Bronchial epithelial cell (primary cell): ENCODE measurements around the gene KAZN. TPM values are rescaled to one million over a fixed set of nuclear protein-coding genes. Genes with fewer than 3 reads are reported as not detected.

Experiments
- DNase-seq: peaks from one replicate; pipeline ENCODE4 v3.0.0-alpha.2; 2010; ENCODE audit warnings: low read depth
- FAIRE-seq: peaks from 2 replicates; lab custom pipeline; 2011; peaks lifted over from hg19 to GRCh38; lab: Jason Lieb, UNC
- H3K27me3 ChIP-seq: 2 replicates; pipeline ENCODE4 v1.5.1; 2011; ENCODE audit warnings: low read length; ENCODE audit not compliant: control insufficient read depth, insufficient read depth
- H3K36me3 ChIP-seq: 2 replicates; pipeline ENCODE4 v1.5.1; 2011; ENCODE audit warnings: low read length; ENCODE audit not compliant: control insufficient read depth, insufficient read depth
- H3K4me3 ChIP-seq: 2 replicates; pipeline ENCODE4 v1.5.1; 2011; ENCODE audit warnings: mild to moderate bottlenecking, low read depth, low read length, control low read depth
- CTCF ChIP-seq: IDR thresholded peaks from 2 replicates; pipeline ENCODE4 v1.5.1; 2011; ENCODE audit warnings: mild to moderate bottlenecking, moderate library complexity, low read length, control low read depth, inconsistent platforms; ENCODE audit not compliant: insufficient read depth, severe bottlenecking
- total RNA-seq: library from RNA; depleted of rRNA; stranded (reverse); fragments of >200 nt; gene quantifications from 2 replicates; pipeline ENCODE4 v1.2.1, GENCODE V29; 2014

KAZN gene
- total RNA-seq, 1 donor from 2014 or later: 4.7 TPM

GRCh38 chr1:14686701-14687100 lies 88.2 kb downstream of the KAZN start:
- no peak for DNase-seq
- no peak for FAIRE-seq
- Histone ChIP-seq H3K27me3 (no peaks in the 10 kb centered on the region), H3K4me3 (no peak overlapping the region), H3K36me3 (no peaks in the 10 kb centered on the region)
- no peak for TF ChIP-seq CTCF

- FAIRE-seq (no peak), DNase-seq (no peak)
- TF ChIP-seq CTCF: no peak
- Histone ChIP-seq H3K27me3 (no peaks in the 10 kb centered on the region), H3K4me3 (no peak overlapping the region), H3K36me3 (no peaks in the 10 kb centered on the region)
Measured at GRCh38 chr1:14687147-14687546, 88.7 kb downstream of the KAZN start.

- no peak for DNase-seq
- TF ChIP-seq CTCF: no peak
- Histone ChIP-seq H3K36me3 (no peaks in the 10 kb centered on the region), H3K4me3 (no peak overlapping the region), H3K27me3 (no peaks in the 10 kb centered on the region)
- no peak for FAIRE-seq
Measured at GRCh38 chr1:14689996-14690615, 91.6 kb downstream of the KAZN start.

- no peak for TF ChIP-seq CTCF
- DNase-seq (no peak), FAIRE-seq (no peak)
- Histone ChIP-seq H3K36me3 (no peaks in the 10 kb centered on the region), H3K4me3 (no peak overlapping the region), H3K27me3 (no peaks in the 10 kb centered on the region)
Measured at GRCh38 chr1:14693949-14694348, 95.5 kb downstream of the KAZN start.

GRCh38 chr1:14694589-14694988 lies 96.1 kb downstream of the KAZN start:
- no peak overlapping the region for H3K4me3 ChIP-seq
- no peaks in the 10 kb centered on the region for H3K36me3 ChIP-seq
- DNase-seq (no peak), FAIRE-seq (no peak)
- no peaks in the 10 kb centered on the region for H3K27me3 ChIP-seq
- no peak for TF ChIP-seq CTCF

DNA sequence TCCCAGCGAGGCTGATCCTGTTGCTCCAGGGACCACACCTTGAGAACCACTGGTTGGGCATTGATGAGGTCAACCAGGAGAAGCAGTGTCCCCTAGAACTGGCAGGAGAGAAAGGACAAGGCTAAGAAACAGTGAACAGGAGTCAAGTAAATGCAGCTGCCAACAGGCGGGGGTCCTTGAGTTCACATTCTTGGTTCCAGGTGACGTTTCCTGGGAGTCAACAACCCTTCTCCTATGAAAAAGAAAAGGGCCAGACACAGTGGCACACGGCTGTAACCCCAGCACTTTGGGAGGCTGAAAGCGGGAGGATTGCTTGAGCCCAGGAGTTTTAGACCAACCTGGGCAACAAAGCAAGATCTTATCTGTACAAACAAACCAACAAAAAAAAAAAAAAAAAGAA lies 98.3 kb downstream of the KAZN start:
- no peak for FAIRE-seq
- H3K27me3 ChIP-seq: no peaks in the 10 kb centered on the region
- H3K36me3 ChIP-seq: no peaks in the 10 kb centered on the region
- DNase-seq: no peak
- TF ChIP-seq CTCF: no peak
- H3K4me3 ChIP-seq: no peak overlapping the region
